ENCODE data around the gene PLPPR1.

Gene PLPPR1

DNA sequence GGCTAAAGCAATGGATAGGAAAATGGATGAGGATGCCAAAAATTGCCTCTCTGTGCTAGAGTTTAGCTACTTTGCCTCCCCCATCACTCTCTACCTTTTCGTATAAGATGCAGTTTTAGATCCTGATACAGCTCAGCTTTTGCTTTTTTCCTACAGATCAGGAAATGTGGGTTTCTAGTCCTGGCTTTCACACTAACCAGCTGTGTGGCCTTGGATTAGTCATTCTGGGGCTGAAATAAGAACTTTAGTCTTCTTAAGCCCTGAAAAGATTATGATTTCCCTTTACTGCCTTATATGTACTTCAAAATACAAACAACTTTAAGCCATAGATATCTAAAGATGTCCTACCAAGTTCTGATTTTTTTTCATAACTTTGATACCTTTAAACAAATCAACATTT, 239.9 kb downstream of the PLPPR1 start:
- Histone ChIP-seq H3K27ac (ENCODE audit: low read depth, low read length) (no peak overlapping the region), H3K79me2 (ENCODE audit: insufficient read depth, low read length) (no peaks in the 10 kb centered on the region), H2AFZ (ENCODE audit: low read depth, low read length, severe bottlenecking) (no peak overlapping the region), H3K27me3 (ENCODE audit: low read length) (no peaks in the 10 kb centered on the region), H3K9me3 (ENCODE audit: insufficient read depth, low read length) (no peaks in the 10 kb centered on the region), H3F3A (ENCODE audit: insufficient read depth) (no peaks in the 10 kb centered on the region), H3K4me3 (ENCODE audit: insufficient read depth, low read length, poor library complexity, severe bottlenecking) (no peak overlapping the region), H3K36me3 (ENCODE audit: low read length) (no peaks in the 10 kb centered on the region), H4K20me1 (ENCODE audit: low read depth, low read length) (no peaks in the 10 kb centered on the region), H3K4me2 (ENCODE audit: low read depth, low read length, poor library complexity, severe bottlenecking) (no peak overlapping the region), H3K9ac (ENCODE audit: low read length) (no peak overlapping the region), H3K9me2 (replicated peaks; ENCODE audit: insufficient read depth, low read length) (no peaks in the 10 kb centered on the region)
- TF ChIP-seq, protein P1, sequence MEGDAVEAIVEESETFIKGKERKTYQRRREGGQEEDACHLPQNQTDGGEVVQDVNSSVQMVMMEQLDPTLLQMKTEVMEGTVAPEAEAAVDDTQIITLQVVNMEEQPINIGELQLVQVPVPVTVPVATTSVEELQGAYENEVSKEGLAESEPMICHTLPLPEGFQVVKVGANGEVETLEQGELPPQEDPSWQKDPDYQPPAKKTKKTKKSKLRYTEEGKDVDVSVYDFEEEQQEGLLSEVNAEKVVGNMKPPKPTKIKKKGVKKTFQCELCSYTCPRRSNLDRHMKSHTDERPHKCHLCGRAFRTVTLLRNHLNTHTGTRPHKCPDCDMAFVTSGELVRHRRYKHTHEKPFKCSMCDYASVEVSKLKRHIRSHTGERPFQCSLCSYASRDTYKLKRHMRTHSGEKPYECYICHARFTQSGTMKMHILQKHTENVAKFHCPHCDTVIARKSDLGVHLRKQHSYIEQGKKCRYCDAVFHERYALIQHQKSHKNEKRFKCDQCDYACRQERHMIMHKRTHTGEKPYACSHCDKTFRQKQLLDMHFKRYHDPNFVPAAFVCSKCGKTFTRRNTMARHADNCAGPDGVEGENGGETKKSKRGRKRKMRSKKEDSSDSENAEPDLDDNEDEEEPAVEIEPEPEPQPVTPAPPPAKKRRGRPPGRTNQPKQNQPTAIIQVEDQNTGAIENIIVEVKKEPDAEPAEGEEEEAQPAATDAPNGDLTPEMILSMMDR (IDR thresholded peaks at IDR 0.05; ENCODE audit: insufficient read depth, low read length, poor library complexity, severe bottlenecking): no peak
- no peak for TF ChIP-seq EZH2phosphoT487 (conservative IDR thresholded peaks at IDR 0.05; ENCODE audit: low read length)

DNA sequence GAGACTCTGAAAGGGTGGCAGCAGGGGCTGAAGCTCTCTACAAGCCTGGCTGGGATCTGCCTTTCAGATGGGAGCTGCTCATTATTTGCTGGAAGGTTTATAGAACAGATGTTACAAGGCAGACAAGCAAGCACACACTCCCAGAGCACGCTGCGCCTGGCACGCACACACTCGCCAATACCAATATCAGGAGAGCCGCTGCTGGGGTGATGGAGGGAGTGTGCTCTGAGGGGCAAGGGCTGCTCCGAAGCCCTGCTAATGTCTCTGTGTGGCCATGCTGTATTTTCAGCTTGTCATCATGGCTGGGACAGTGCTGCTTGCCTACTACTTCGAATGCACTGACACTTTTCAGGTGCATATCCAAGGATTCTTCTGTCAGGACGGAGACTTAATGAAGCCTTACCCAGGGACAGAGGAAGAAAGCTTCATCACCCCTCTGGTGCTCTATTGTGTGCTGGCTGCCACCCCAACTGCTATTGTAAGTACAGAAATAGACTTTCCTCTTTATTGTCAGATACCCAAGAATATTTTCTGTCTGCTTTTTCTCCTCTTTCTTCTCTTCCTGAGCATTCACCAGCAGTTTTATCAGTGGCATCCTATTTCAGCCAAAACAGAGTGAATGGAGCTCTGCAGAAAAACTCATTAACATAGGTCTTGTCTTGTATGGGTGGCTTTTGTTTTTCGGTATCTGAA, 241.2 kb downstream of the PLPPR1 start:
- H3K9ac ChIP-seq (ENCODE audit: low read length): no peak overlapping the region
- H2AFZ ChIP-seq (ENCODE audit: low read depth, low read length, severe bottlenecking): no peak overlapping the region
- no peak overlapping the region for H3K27ac ChIP-seq (ENCODE audit: low read depth, low read length)

DNA sequence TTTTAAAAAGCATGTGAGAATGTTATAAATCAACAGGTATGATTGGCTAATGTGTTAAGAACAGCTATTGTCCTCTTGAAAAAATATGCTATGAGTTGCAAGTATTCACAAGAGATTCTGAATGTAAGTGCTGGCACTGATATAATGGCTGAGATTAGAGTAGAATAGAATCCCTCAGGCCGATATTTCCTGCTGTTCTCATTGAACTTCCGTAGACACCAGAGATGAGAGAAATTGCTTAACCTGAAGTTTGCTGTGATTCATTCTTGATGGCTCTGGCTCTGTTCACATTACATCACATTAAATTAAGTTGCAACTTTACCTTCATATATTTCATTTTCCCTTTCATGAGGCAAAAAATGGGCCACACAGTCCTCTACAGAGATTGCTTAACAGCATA, 241.8 kb downstream of the PLPPR1 start:
- H3K4me2 ChIP-seq (ENCODE audit: low read depth, low read length, poor library complexity, severe bottlenecking): no peak overlapping the region
- no peak for TF ChIP-seq EZH2phosphoT487 (conservative IDR thresholded peaks at IDR 0.05; ENCODE audit: low read length)
- TF ChIP-seq, protein P1 (IDR thresholded peaks at IDR 0.05; ENCODE audit: insufficient read depth, low read length, poor library complexity, severe bottlenecking): no peak
- H3K36me3 ChIP-seq (ENCODE audit: low read length): no peaks in the 10 kb centered on the region
- H3K27me3 ChIP-seq (ENCODE audit: low read length): no peaks in the 10 kb centered on the region
- no peaks in the 10 kb centered on the region for H3K9me3 ChIP-seq (ENCODE audit: insufficient read depth, low read length)
- H3F3A ChIP-seq (ENCODE audit: insufficient read depth): no peaks in the 10 kb centered on the region
- no peak overlapping the region for H3K4me3 ChIP-seq (ENCODE audit: insufficient read depth, low read length, poor library complexity, severe bottlenecking)
- H3K79me2 ChIP-seq (ENCODE audit: insufficient read depth, low read length): no peaks in the 10 kb centered on the region
- no peaks in the 10 kb centered on the region for H3K9me2 ChIP-seq (replicated peaks; ENCODE audit: insufficient read depth, low read length)
- H4K20me1 ChIP-seq (ENCODE audit: low read depth, low read length): no peaks in the 10 kb centered on the region
- H3K27ac ChIP-seq (ENCODE audit: low read depth, low read length): no peak overlapping the region
- no peak overlapping the region for H2AFZ ChIP-seq (ENCODE audit: low read depth, low read length, severe bottlenecking)
- H3K9ac ChIP-seq (ENCODE audit: low read length): no peak overlapping the region

More for the DNA sequence above, 241.2 kb downstream of the PLPPR1 start:
- Histone ChIP-seq H3K4me2 (ENCODE audit: low read depth, low read length, poor library complexity, severe bottlenecking) (no peak overlapping the region), H3K9me2 (replicated peaks; ENCODE audit: insufficient read depth, low read length) (no peaks in the 10 kb centered on the region), H3K27me3 (ENCODE audit: low read length) (no peaks in the 10 kb centered on the region), H3F3A (ENCODE audit: insufficient read depth) (no peaks in the 10 kb centered on the region), H3K36me3 (ENCODE audit: low read length) (no peaks in the 10 kb centered on the region), H3K4me3 (ENCODE audit: insufficient read depth, low read length, poor library complexity, severe bottlenecking) (no peak overlapping the region), H4K20me1 (ENCODE audit: low read depth, low read length) (no peaks in the 10 kb centered on the region), H3K79me2 (ENCODE audit: insufficient read depth, low read length) (no peaks in the 10 kb centered on the region), H3K9me3 (ENCODE audit: insufficient read depth, low read length) (no peaks in the 10 kb centered on the region)
- TF ChIP-seq, protein P1 (IDR thresholded peaks at IDR 0.05; ENCODE audit: insufficient read depth, low read length, poor library complexity, severe bottlenecking): no peak
- no peak for TF ChIP-seq EZH2phosphoT487 (conservative IDR thresholded peaks at IDR 0.05; ENCODE audit: low read length)

All from SU-DHL-6 (cell line).